ENCODE measurements around the gene SEC24D. TPM values are rescaled to one million over a fixed set of nuclear protein-coding genes. Genes with fewer than 3 reads are reported as not detected.

The SEC24D gene
- total RNA-seq, 4 donors from 2014 or later = 14.5 to 51.5 (median 28.2) TPM

- TF ChIP-seq CTCF (IDR thresholded peaks at IDR 0.05; ENCODE audit: low read depth) = no peak
These were observed 105.2 kb downstream of the SEC24D start for GRCh38 chr4:118730683-118731082.

- TF ChIP-seq CTCF (IDR thresholded peaks at IDR 0.05; ENCODE audit: low read depth) = no peak
These were observed 106.3 kb downstream of the SEC24D start for GRCh38 chr4:118729287-118730286.

- no peak for TF ChIP-seq CTCF (IDR thresholded peaks at IDR 0.05; ENCODE audit: low read depth)
These were observed 108.6 kb downstream of the SEC24D start for GRCh38 chr4:118727360-118727759.

GRCh38 chr4:118723369-118723768 is 112.6 kb downstream of the SEC24D start:
- TF ChIP-seq CTCF (IDR thresholded peaks at IDR 0.05; ENCODE audit: low read depth) = no peak

- TF ChIP-seq CTCF (IDR thresholded peaks at IDR 0.05; ENCODE audit: low read depth) = no peak
These were observed 114.2 kb downstream of the SEC24D start for GRCh38 chr4:118721752-118722151.

GRCh38 chr4:118718511-118719170 is 117.3 kb downstream of the SEC24D start:
- no peak for TF ChIP-seq CTCF (IDR thresholded peaks at IDR 0.05; ENCODE audit: low read depth)

- no peak for TF ChIP-seq CTCF (IDR thresholded peaks at IDR 0.05; ENCODE audit: low read depth)
These were observed 119.6 kb downstream of the SEC24D start for GRCh38 chr4:118716304-118716703.
